ENCODE results near the gene NCS1.
"Not testable (repeated sequence)": the region's sequence is repeated elsewhere in the genome, so short reads cannot be mapped to it uniquely, and the experiment has no call there.

The NCS1 gene

GRCh38 chr9:130240410-130241197, 68.4 kb downstream of the NCS1 start:
- DNase-seq, result no peak

DNA sequence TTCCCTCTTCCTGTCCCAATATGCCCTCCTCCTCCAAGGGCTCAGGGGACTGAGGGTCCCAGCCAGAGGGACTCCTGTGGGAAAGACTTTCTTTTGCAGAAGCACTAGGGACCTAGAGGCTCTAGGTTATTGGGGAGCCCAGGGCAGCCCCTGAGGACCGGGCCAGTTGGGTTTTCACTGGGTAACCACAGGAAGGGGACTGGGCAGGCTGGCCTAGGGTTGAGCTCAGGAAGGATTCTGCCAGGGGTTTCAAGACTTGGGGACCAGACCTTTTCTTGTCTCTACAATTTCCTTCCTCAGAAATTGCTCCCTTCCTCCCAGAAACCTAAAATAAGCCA, 69.0 kb downstream of the NCS1 start:
- no peak for DNase-seq

GRCh38 chr9:130242270-130243014, 70.2 kb downstream of the NCS1 start:
- no peak for DNase-seq

- DNase-seq, result peak; percentile 65
These were observed 71.0 kb downstream of the NCS1 start for GRCh38 chr9:130243015-130243881.

- DNase-seq, result no peak
These were observed 71.6 kb downstream of the NCS1 start for GRCh38 chr9:130243882-130244170.

DNA sequence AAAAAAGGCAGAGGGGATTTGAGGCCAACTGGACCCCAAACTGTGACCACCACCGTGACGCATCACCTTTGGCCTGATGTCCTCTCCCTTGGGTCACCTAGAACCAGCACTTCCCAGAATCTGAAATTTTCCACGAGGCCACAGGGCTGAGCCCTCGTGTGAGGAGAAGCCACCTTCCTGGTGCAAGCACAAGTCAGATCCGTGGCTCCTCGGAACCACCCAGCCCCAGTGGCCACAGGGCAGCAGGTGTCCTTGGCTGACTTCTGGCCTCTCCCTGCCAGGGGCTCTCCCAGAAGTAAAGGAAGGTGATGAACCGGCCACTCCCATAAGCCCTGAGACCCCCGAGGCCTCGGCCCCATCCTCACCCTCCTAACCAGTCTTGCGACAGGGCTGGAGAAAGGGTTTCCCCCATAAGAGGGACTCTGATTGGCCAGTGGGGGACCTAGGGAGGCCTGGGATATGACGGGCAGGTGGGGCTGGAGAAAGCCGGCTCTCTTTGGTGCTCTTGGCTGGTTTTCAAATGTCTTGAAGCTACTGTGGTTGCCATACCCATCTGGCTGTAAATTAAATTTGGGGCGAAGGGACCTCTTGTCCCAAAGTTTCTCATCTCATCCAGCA, 72.5 kb downstream of the NCS1 start:
- DNase-seq, result no peak

- DNase-seq, result no peak
These were observed 73.3 kb downstream of the NCS1 start for GRCh38 chr9:130245474-130245873.

DNA sequence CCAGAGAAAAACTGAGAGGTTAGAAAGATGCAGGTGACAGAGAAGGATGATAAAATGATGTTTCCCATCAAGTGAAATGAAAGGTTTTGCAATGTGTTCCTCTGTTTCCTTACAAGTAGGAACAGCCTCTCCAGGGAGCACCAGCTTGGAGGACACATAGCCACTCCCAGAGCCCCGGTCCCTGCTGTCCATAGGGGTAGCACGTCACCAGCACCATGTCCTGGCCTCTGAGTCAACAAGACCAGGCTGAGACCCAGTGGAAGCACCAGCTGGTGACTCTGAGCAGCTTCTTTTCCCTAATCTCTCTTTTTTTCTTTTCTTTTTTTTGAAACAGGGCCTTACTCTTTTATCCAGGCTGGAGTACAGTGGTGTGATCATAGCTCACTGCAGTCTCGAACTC, 73.9 kb downstream of the NCS1 start:
- no peak for DNase-seq

GRCh38 chr9:130254747-130255630, 82.8 kb downstream of the NCS1 start:
- no peak for DNase-seq

GRCh38 chr9:130255631-130256134, 83.5 kb downstream of the NCS1 start:
- no peak for DNase-seq

DNA sequence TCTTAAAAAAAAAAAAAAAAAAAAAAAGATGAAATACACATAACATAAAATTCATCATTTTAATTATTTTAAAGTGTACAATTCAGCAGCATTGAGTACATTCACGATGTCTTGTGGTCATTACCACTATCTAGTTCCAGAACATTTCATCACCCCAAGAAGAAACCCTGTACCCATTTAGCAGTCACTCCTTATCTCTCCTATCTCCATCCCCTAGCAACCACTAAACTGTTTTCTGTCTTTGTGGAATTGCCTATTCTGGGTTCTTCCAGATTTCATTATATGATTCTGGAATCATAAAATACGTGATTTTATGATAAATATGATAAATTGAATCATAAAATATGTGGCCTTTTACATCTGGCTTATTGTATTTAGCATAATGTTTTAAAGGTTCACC, 84.4 kb downstream of the NCS1 start:
- DNase-seq, result no peak

DNA sequence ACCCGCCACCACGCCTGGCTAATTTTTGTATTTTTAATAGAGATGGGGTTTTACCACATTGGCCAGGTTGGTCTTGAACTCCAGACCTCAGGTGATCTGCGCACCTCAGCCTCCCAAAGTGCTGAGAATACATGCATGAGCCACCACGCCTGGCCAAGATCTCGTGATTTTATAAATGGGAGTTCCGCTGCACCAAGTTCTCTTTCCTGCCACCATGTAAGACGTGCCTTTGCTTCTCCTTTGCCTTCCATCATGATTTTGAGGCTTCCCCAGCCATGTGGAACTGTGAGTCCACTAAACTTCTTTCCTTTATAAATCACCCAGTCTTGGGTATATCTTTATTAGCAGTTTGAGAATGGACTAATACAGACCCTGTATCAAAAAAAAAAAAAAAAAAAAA, 85.9 kb downstream of the NCS1 start:
- not testable (repeated sequence) for DNase-seq

GRCh38 chr9:130259044-130259443, 86.8 kb downstream of the NCS1 start:
- no peak for DNase-seq

DNA sequence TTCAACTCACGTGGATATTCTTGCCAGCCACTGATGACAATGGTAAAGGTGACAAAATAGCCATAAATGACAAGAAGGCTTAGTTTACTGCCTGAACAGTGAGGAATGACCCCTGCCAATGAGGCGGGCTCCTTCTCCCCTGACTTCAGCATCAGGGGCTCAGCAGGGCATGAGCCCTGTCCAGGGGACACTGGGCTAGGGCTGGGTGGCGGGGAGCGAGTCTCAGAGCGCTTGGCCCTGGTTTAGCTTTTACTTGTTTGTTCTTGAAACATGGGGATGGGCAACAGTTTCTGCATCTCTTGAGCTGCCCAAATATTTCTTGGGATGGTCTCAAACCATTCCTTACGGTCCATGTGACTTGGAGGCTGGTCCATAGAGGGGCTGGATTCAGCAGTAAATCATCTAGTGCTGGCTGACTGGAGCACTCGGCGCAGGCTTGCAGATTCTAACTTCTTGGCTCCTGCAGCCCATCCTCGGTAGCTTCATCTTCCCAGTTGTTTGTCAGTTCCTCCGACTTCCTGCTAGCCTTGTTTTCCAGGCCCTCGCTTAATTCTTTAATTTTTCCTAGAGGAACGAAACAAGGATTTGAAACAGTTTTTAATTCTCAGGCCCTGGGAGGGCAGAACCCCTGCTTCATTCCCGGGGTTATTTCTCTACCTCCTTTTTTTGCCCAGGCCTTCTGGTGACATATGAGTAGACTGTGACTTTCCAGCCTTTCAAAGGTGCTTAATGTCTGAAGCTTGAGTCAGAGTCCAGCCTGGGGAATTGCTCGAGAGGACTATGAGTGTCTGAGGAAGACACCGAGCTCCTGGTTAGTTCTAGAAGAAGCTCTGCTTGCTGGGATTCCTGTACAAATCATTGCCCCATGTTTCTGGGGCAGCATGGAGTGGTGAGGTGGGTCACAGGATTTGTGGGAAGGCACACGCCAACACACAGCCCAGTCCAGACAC, 88.9 kb downstream of the NCS1 start:
- no peak for DNase-seq

DNA sequence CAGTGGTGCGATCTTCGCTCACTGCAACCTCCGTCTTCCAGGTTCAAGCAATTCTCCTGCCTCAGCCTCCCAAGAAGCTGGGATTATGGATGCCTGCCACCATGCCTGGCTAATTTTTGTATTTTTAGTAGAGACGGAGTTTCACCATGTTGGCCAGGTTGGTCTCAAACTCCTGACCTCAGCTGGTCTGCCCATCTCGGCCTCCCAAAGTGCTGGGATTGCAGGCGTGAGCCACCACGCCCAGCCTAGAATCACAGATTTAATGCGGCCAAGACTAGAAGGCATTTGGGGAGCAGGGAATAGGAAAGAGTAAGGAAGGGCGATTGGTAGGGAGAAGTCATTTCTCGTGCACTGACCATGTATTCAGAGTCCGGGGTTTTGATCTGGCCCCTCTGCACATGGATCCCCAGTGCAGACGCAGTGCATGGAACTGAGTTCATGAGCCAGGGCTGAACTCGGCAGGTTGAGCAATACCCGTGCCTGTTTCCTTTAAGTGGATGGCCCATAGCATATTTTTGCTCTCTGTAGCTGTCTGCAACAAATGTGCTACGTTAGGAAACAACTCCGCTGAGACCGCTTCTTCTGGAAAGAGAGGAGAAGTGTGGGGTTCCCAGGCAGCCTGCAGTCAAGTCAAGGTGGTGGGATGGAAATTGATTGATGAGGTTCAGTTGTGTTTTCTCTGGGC, 90.0 kb downstream of the NCS1 start:
- DNase-seq, result no peak

DNA sequence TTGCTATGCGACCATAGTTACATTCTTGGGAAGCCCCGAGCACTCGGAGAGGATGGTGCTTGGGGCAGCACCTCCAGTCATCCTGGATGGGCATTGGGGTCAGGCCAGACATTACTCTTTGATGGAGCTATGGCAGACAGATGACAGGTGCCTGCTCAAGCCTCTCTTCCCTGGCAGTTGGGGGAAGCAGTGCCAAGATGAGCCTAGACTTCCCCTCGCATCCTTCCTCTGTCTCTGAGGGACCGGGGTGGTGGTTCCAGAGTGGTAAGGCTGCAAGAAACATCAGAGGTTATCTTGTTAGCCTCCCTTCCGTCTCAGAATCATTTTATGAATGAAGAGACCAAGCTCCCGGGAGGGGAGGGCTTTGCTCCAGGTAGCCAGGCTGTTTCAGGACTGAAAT, 90.6 kb downstream of the NCS1 start:
- no peak for DNase-seq

GRCh38 chr9:130263601-130264413, 91.6 kb downstream of the NCS1 start:
- no peak for DNase-seq

DNA sequence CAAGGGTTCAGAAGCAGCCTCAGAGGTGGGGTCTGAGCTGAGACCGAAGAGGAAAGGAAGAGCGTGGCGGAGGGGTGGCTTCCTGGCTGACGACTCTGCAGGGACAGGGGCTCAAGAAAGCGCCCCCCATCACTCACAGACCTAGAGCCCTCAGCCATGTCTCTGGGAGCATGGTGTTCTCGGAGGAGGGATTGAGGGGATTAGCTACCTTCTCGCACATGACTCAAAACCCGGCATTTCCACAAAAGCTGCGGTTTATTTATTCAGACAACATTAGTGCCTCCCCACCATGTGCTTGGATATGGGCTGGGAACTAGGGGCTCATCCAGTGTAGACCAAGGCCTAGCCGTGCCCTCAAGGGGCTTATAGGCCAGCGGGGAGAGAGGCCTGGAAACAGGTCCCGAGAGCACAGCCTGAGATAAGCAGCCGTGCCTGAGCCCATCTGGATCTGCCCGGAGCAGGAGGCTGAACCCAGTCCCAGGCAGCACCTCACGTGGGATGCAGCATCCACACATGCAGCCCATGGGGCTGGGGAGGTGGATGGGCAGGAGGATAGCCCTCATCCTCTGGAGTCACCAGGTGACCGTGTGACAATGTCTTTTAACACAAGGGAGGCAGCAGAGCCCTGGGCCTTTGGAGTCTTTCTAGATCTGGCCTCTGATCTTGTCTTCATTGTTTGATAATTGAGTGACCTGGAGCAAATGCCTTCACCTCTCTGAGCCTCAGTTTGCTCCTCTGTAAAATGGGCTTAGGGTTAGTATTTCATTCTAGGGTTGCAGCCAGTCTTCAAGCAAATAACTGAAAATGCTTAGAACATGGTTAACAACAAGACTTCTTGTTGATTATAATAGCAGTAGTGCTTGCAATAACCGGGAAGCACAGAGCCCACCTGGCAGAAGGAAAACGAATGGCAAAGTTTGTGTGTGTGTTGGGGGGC, 92.5 kb downstream of the NCS1 start:
- no peak for DNase-seq
